ENCODE data around the gene HIVEP3. TPM values are rescaled to one million over a fixed set of nuclear protein-coding genes. Genes with fewer than 3 reads are reported as not detected.

Gene HIVEP3
- total RNA-seq, 1 experiment from 2014 or later = 6.0 TPM

DNA sequence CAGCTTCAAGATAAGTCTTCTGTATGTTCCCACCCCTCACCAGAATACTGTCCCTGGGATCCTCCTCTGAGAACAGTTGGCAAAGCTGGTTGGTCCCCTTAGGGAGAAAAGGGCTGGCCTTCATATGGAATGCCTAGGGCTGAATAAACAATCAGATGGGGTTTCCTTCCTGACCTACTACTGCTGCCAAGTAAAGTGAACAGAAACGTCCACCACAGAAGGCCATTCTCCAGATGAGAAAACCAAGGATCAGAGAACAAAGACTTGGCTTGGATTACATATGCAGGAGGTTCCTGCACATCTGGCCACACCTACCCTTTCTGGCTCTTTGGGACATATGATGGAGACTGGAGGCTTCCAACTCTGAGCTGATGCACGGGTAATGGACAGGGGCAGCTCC lies 194.5 kb downstream of the HIVEP3 start:
- Histone ChIP-seq H3K27ac (ENCODE audit: low read length) (no peak overlapping the region), H3K36me3 (ENCODE audit: control insufficient read depth, insufficient read depth, low read length) (no peaks in the 10 kb centered on the region), H3K27me3 (ENCODE audit: control insufficient read depth, insufficient read depth, low read length) (no peaks in the 10 kb centered on the region), H3K4me1 (ENCODE audit: control insufficient read depth, insufficient read depth, low read length) (no peaks in the 10 kb centered on the region), H3K9me3 (ENCODE audit: control insufficient read depth, insufficient read depth, low read depth, low read length) (no peaks in the 10 kb centered on the region), H3K4me3 (ENCODE audit: low read depth in 2 of 2, low read length in 2 of 2) (no peak overlapping the region)
- DNase-seq (ENCODE audit: low read depth, low spot score) (no peak), ATAC-seq (no peak)
- CTCF ChIA-PET = no interaction called here
- TF ChIP-seq, protein P1, sequence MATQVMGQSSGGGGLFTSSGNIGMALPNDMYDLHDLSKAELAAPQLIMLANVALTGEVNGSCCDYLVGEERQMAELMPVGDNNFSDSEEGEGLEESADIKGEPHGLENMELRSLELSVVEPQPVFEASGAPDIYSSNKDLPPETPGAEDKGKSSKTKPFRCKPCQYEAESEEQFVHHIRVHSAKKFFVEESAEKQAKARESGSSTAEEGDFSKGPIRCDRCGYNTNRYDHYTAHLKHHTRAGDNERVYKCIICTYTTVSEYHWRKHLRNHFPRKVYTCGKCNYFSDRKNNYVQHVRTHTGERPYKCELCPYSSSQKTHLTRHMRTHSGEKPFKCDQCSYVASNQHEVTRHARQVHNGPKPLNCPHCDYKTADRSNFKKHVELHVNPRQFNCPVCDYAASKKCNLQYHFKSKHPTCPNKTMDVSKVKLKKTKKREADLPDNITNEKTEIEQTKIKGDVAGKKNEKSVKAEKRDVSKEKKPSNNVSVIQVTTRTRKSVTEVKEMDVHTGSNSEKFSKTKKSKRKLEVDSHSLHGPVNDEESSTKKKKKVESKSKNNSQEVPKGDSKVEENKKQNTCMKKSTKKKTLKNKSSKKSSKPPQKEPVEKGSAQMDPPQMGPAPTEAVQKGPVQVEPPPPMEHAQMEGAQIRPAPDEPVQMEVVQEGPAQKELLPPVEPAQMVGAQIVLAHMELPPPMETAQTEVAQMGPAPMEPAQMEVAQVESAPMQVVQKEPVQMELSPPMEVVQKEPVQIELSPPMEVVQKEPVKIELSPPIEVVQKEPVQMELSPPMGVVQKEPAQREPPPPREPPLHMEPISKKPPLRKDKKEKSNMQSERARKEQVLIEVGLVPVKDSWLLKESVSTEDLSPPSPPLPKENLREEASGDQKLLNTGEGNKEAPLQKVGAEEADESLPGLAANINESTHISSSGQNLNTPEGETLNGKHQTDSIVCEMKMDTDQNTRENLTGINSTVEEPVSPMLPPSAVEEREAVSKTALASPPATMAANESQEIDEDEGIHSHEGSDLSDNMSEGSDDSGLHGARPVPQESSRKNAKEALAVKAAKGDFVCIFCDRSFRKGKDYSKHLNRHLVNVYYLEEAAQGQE (IDR thresholded peaks at IDR 0.05; ENCODE audit: insufficient read depth in 1 of 2, low read depth in 2 of 2, low read length in 1 of 2) = no peak
- TF ChIP-seq SIN3A (IDR thresholded peaks at IDR 0.05; ENCODE audit: borderline replicate concordance, insufficient read depth, low read depth, low read length) (no peak), TCF7L2 (IDR thresholded peaks at IDR 0.05; ENCODE audit: low read depth, low read length) (no peak), POLR2AphosphoS5 (IDR thresholded peaks at IDR 0.05; ENCODE audit: low read depth, low read length) (no peak)
- TF ChIP-seq, protein P2, sequence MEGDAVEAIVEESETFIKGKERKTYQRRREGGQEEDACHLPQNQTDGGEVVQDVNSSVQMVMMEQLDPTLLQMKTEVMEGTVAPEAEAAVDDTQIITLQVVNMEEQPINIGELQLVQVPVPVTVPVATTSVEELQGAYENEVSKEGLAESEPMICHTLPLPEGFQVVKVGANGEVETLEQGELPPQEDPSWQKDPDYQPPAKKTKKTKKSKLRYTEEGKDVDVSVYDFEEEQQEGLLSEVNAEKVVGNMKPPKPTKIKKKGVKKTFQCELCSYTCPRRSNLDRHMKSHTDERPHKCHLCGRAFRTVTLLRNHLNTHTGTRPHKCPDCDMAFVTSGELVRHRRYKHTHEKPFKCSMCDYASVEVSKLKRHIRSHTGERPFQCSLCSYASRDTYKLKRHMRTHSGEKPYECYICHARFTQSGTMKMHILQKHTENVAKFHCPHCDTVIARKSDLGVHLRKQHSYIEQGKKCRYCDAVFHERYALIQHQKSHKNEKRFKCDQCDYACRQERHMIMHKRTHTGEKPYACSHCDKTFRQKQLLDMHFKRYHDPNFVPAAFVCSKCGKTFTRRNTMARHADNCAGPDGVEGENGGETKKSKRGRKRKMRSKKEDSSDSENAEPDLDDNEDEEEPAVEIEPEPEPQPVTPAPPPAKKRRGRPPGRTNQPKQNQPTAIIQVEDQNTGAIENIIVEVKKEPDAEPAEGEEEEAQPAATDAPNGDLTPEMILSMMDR (IDR thresholded peaks at IDR 0.05) = no peak
- intact Hi-C loops (cut with micrococcal nuclease; ENCODE audit: unreplicated experiment) (no loop called here), in situ Hi-C loops (cut with HindIII; ENCODE audit: low pct_unique_long_range_greater_than_20kb, low sequenced_read_pairs) (no loop called here)
- POLR2A ChIA-PET = no interaction called here
- BruUV-seq (replicated peaks) = no TSS peak

DNA sequence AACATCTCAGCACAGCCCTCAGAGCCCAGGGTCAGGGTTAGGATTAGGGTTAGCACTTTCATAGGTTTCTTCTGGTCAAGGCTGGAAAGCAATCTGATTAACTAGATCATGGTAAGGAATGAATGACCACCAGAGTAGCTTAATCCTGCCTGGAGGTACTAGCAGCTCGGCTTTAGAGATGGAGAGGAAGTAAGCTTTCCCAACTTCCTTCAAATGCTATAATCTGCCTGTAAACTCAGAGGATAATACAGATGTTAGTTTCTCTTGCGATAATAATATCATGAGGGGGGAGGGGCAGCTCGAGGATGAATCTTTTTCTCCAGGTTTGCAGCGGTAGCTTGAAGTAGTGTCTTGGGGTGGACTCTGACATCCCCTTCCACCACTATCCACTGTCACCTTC lies 194.9 kb downstream of the HIVEP3 start:
- ChIA-PET POLR2A (no interaction called here), CTCF (no interaction called here)
- Histone ChIP-seq H3K4me3 (ENCODE audit: low read depth in 2 of 2, low read length in 2 of 2) (no peak overlapping the region), H3K27me3 (ENCODE audit: control insufficient read depth, insufficient read depth, low read length) (no peaks in the 10 kb centered on the region), H3K36me3 (ENCODE audit: control insufficient read depth, insufficient read depth, low read length) (no peaks in the 10 kb centered on the region), H3K9me3 (ENCODE audit: control insufficient read depth, insufficient read depth, low read depth, low read length) (no peaks in the 10 kb centered on the region), H3K27ac (ENCODE audit: low read length) (no peak overlapping the region), H3K4me1 (ENCODE audit: control insufficient read depth, insufficient read depth, low read length) (no peaks in the 10 kb centered on the region)
- in situ Hi-C loops (cut with HindIII; ENCODE audit: low pct_unique_long_range_greater_than_20kb, low sequenced_read_pairs) = no loop called here
- BruUV-seq (replicated peaks) = no TSS peak
- intact Hi-C loops (cut with micrococcal nuclease; ENCODE audit: unreplicated experiment) = no loop called here
- no peak for DNase-seq (ENCODE audit: low read depth, low spot score)
- no peak for ATAC-seq
- TF ChIP-seq, protein P2 (IDR thresholded peaks at IDR 0.05) = no peak
- TF ChIP-seq TCF7L2 (IDR thresholded peaks at IDR 0.05; ENCODE audit: low read depth, low read length) (no peak), SIN3A (IDR thresholded peaks at IDR 0.05; ENCODE audit: borderline replicate concordance, insufficient read depth, low read depth, low read length) (no peak), POLR2AphosphoS5 (IDR thresholded peaks at IDR 0.05; ENCODE audit: low read depth, low read length) (no peak)
- TF ChIP-seq, protein P1 (IDR thresholded peaks at IDR 0.05; ENCODE audit: insufficient read depth in 1 of 2, low read depth in 2 of 2, low read length in 1 of 2) = no peak

Measured in Panc1 (cell line).